ENCODE results near the gene DUSP8. TPM values are rescaled to one million over a fixed set of nuclear protein-coding genes. Genes with fewer than 3 reads are reported as not detected.

DUSP8 gene
- total RNA-seq, 2 experiments from 2014 or later, result 1.3 to 2.8 TPM

DNA sequence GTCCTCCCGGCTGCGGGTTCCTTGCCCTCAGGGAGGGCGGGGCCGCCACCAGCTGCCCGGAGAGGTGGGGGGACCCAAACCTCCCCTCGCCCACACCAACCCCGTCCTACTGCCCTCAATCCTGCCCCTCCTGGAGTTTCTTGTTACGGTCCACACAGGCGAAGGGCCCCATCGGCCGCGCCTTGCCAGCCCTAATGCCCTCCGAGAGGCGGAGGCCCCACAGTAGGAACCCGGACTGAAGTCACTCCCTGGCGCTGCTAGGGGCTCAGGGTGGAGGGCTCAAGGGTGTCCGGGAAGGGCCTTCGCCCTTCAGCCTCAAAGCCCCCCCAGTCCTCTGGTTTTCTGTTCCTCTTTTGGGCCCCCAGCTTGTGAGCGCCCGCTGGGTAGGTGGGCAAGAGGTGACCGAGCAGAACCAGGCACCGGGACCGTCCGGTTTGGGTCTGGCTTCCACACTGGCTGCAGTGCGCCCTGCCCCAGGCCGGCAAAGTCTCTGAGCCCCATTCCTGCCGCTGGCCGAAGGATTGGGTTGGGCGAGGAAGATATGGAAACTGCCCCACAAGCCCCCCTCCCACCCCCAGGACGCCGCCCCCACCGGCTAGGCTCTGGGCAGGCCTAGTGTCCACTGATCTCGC, 24.5 kb downstream of the DUSP8 start:
- CTCF ChIA-PET, result interaction anchor here (0.9 to 3.3 kb wide), 4 partner anchors 16 to 31 kb away, joined by 3 to 46 read pairs (median 5); no protein-coding TSS in a partner anchor
- H3K36me3 Mint-ChIP-seq (ENCODE audit: low read depth), result no peaks in the 10 kb centered on the region
- no peak overlapping the region for H3K27ac Mint-ChIP-seq
- H3K4me3 Mint-ChIP-seq, result peak overlapping the region; percentile 2
- intact Hi-C loops (cut with DNase I, micrococcal nuclease), result loop anchor here in 1 of 2 experiments (1.0 to 2.0 kb wide), 2 partner anchors 27 to 79 kb away; no protein-coding TSS in a partner anchor
- POLR2A ChIA-PET, result no interaction called here
- peaks cover 25% of the 10 kb centered on the region for H3K27me3 Mint-ChIP-seq
- ATAC-seq (no peak), DNase-seq (no peak)
- H3K4me1 Mint-ChIP-seq, result peaks cover 2% of the 10 kb centered on the region
- H3K9me3 Mint-ChIP-seq (ENCODE audit: low read depth), result no peaks in the 10 kb centered on the region

DNA sequence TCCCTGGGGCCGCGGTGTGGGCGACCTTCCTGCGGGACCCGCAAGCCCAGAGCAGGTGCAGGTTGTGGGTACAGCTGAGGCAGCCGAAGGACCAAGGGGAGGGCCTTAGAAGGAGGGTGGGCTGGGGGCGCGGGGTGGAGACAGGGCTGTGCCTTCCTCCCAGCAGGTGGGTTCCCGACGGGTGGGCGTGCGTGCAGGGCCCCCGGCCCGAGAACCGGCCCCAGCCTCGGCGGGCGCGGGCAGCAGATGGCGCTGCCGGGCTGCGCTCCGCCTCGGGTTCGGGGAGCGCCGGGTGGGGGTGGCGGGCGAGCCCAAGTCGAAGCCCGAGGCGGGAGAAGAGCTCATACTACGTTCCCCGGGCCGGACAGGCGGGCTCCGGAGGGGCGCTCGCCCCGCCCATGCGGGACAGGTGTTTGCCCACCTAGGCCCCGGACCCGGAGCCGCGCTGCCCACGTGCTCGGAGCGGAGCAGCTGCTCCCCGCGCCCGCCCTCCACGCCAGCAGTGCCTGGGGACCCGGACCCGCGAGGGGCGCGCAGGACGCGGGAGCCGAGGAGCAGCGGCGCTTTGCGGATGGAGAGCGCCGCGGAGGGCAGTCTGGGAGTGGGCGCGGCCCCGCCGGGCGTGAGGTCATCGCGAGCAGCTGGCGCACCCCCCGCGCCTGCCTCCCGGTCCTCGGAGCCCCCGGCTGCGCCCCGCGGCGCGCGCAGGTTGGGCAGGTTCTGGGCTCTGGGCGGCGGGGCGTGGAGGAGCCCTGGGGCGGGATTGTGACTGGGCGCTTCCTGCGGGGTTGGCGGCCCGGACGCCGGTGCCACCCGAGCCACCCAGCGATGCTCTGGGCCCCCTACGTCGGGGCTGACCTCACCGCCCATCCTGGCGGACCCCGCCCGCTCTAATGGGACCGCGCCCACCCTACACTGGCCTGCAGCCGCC, 25.3 kb downstream of the DUSP8 start:
- Mint-ChIP-seq H3K4me3 (peak overlapping the region; percentile 17), H3K36me3 (ENCODE audit: low read depth) (no peaks in the 10 kb centered on the region), H3K4me1 (peaks cover 2% of the 10 kb centered on the region), H3K27me3 (peaks cover 23% of the 10 kb centered on the region), H3K27ac (no peak overlapping the region), H3K9me3 (ENCODE audit: low read depth) (no peaks in the 10 kb centered on the region)
- ChIA-PET POLR2A (no interaction called here), CTCF (interaction anchor here (0.7 to 3.3 kb wide), 9 partner anchors 9 to 1298 kb away, joined by 3 to 46 read pairs (median 3); no protein-coding TSS in a partner anchor)
- ATAC-seq, result peak; percentile 87
- DNase-seq, result peak; percentile 72
- intact Hi-C loops (cut with DNase I, micrococcal nuclease), result loop anchor here (1.0 to 2.0 kb wide), 3 partner anchors 28 to 82 kb away; no protein-coding TSS in a partner anchor

- no peaks in the 10 kb centered on the region for H3K36me3 Mint-ChIP-seq (ENCODE audit: low read depth)
- ATAC-seq, result no peak
- H3K9me3 Mint-ChIP-seq (ENCODE audit: low read depth), result no peaks in the 10 kb centered on the region
- no peak overlapping the region for H3K27ac Mint-ChIP-seq
- H3K4me1 Mint-ChIP-seq, result peaks cover 2% of the 10 kb centered on the region
- DNase-seq, result no peak
- peak overlapping the region; percentile 17 for H3K4me3 Mint-ChIP-seq
- peaks cover 23% of the 10 kb centered on the region for H3K27me3 Mint-ChIP-seq
- intact Hi-C loops (cut with DNase I, micrococcal nuclease), result loop anchor here (1.0 to 2.0 kb wide), 3 partner anchors 28 to 82 kb away; no protein-coding TSS in a partner anchor
- CTCF ChIA-PET, result interaction anchor here (0.7 to 3.3 kb wide), 3 partner anchors 10 to 28 kb away, joined by 3 to 46 read pairs (median 3); no protein-coding TSS in a partner anchor
- POLR2A ChIA-PET, result no interaction called here
Observed at GRCh38 chr11:1546077-1546535, 26.0 kb downstream of the DUSP8 start.

- Mint-ChIP-seq H3K4me1 (peaks cover 2% of the 10 kb centered on the region), H3K9me3 (ENCODE audit: low read depth) (no peaks in the 10 kb centered on the region), H3K27me3 (peaks cover 23% of the 10 kb centered on the region), H3K4me3 (no peak overlapping the region), H3K27ac (no peak overlapping the region), H3K36me3 (ENCODE audit: low read depth) (no peaks in the 10 kb centered on the region)
- DNase-seq (no peak), ATAC-seq (no peak)
- ChIA-PET CTCF (interaction anchor here (3.3 kb wide), 1 partner anchor 29 kb away, joined by 46 read pairs; no protein-coding TSS in a partner anchor), POLR2A (no interaction called here)
- intact Hi-C loops (cut with DNase I, micrococcal nuclease), result no loop called here
Observed at GRCh38 chr11:1545432-1545831, 26.6 kb downstream of the DUSP8 start.

- no peak for DNase-seq
- CTCF ChIA-PET, result interaction anchor here (0.5 kb wide), 1 partner anchor 21 kb away, joined by 3 read pairs; no protein-coding TSS in a partner anchor
- POLR2A ChIA-PET, result no interaction called here
- no peak overlapping the region for H3K27ac Mint-ChIP-seq
- peaks cover 18% of the 10 kb centered on the region for H3K27me3 Mint-ChIP-seq
- intact Hi-C loops (cut with DNase I, micrococcal nuclease), result no loop called here
- H3K4me1 Mint-ChIP-seq, result peaks cover 2% of the 10 kb centered on the region
- H3K4me3 Mint-ChIP-seq, result no peak overlapping the region
- H3K9me3 Mint-ChIP-seq (ENCODE audit: low read depth), result no peaks in the 10 kb centered on the region
- ATAC-seq, result no peak
- H3K36me3 Mint-ChIP-seq (ENCODE audit: low read depth), result no peaks in the 10 kb centered on the region
Observed at GRCh38 chr11:1544536-1544935, 27.5 kb downstream of the DUSP8 start.

- Mint-ChIP-seq H3K4me3 (no peak overlapping the region), H3K36me3 (ENCODE audit: low read depth) (no peaks in the 10 kb centered on the region), H3K27me3 (peaks cover 13% of the 10 kb centered on the region), H3K4me1 (peaks cover 2% of the 10 kb centered on the region), H3K9me3 (ENCODE audit: low read depth) (no peaks in the 10 kb centered on the region), H3K27ac (no peak overlapping the region)
- ATAC-seq (no peak), DNase-seq (no peak)
- CTCF ChIA-PET, result no interaction called here
- intact Hi-C loops (cut with DNase I, micrococcal nuclease), result no loop called here
- POLR2A ChIA-PET, result no interaction called here
Observed at GRCh38 chr11:1543606-1544263, 28.3 kb downstream of the DUSP8 start.

DNA sequence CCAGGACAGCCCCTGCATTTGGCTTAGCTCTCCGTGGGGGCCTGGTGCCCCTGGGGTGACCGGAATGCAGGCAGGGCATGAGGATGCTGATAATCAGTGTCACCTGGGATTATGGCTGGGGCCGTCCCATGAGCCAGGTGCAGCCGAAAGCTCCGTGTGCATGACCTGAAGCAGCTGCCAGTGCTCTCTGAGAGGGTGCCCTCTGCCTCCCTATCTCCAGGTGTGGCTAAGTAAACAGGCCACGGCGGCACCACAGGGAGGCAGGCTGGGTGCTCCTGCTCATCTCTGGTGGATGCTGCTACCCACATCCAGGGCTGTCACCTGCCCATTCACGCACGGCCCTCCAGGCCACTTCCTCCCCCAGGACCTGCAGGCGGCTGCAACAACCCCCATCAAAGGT, 29.8 kb downstream of the DUSP8 start:
- DNase-seq (no peak), ATAC-seq (no peak)
- ChIA-PET POLR2A (no interaction called here), CTCF (interaction anchor here (1.0 to 1.3 kb wide), 2 partner anchors 33 to 87 kb away, joined by 4 to 5 read pairs; partner anchors contain the start of gene KRTAP5-5)
- Mint-ChIP-seq H3K36me3 (ENCODE audit: low read depth) (no peaks in the 10 kb centered on the region), H3K9me3 (ENCODE audit: low read depth) (no peaks in the 10 kb centered on the region), H3K27me3 (peaks cover 3% of the 10 kb centered on the region), H3K27ac (no peak overlapping the region), H3K4me3 (no peak overlapping the region), H3K4me1 (peaks cover 2% of the 10 kb centered on the region)
- intact Hi-C loops (cut with DNase I, micrococcal nuclease), result no loop called here

GRCh38 chr11:1541474-1542204, 30.4 kb downstream of the DUSP8 start:
- CTCF ChIA-PET, result interaction anchor here (1.0 to 1.3 kb wide), 2 partner anchors 33 to 88 kb away, joined by 4 to 5 read pairs; partner anchors contain the start of gene KRTAP5-5
- H3K4me3 Mint-ChIP-seq, result no peak overlapping the region
- H3K36me3 Mint-ChIP-seq (ENCODE audit: low read depth), result no peaks in the 10 kb centered on the region
- H3K4me1 Mint-ChIP-seq, result peaks cover 2% of the 10 kb centered on the region
- no peak for DNase-seq
- no peak overlapping the region for H3K27ac Mint-ChIP-seq
- intact Hi-C loops (cut with DNase I, micrococcal nuclease), result no loop called here
- H3K9me3 Mint-ChIP-seq (ENCODE audit: low read depth), result no peaks in the 10 kb centered on the region
- no peak for ATAC-seq
- peaks cover 3% of the 10 kb centered on the region for H3K27me3 Mint-ChIP-seq
- POLR2A ChIA-PET, result no interaction called here

- Mint-ChIP-seq H3K4me3 (no peak overlapping the region), H3K27ac (peak overlapping the region; percentile 6), H3K4me1 (peaks cover 6% of the 10 kb centered on the region), H3K9me3 (ENCODE audit: low read depth) (no peaks in the 10 kb centered on the region), H3K27me3 (no peaks in the 10 kb centered on the region), H3K36me3 (ENCODE audit: low read depth) (no peaks in the 10 kb centered on the region)
- ChIA-PET CTCF (no interaction called here), POLR2A (no interaction called here)
- ATAC-seq, result no peak
- DNase-seq, result no peak
- intact Hi-C loops (cut with DNase I, micrococcal nuclease), result no loop called here
Observed at GRCh38 chr11:1540074-1540473, 32.0 kb downstream of the DUSP8 start.

- H3K4me3 Mint-ChIP-seq, result no peak overlapping the region
- H3K4me1 Mint-ChIP-seq, result peaks cover 12% of the 10 kb centered on the region
- no peak overlapping the region for H3K27ac Mint-ChIP-seq
- H3K9me3 Mint-ChIP-seq (ENCODE audit: low read depth), result no peaks in the 10 kb centered on the region
- ATAC-seq, result no peak
- H3K27me3 Mint-ChIP-seq, result no peaks in the 10 kb centered on the region
- intact Hi-C loops (cut with DNase I, micrococcal nuclease), result loop anchor here in 1 of 2 experiments (5.0 kb wide), 1 partner anchor 34 kb away; the partner anchor contains the start of gene DUSP8
- CTCF ChIA-PET, result interaction anchor here (0.7 to 2.8 kb wide), 3 partner anchors 16 to 37 kb away, joined by 3 to 7 read pairs (median 3); no protein-coding TSS in a partner anchor
- no peaks in the 10 kb centered on the region for H3K36me3 Mint-ChIP-seq (ENCODE audit: low read depth)
- POLR2A ChIA-PET, result no interaction called here
- DNase-seq, result no peak
Observed at GRCh38 chr11:1538153-1538552, 33.9 kb downstream of the DUSP8 start.
